Activated CD4-positive, alpha-beta memory T cell treated with anti-CD3 and anti-CD28 coated beads for 36 hours (primary cell): ENCODE measurements around the gene EMX2. TPM values are rescaled to one million over a fixed set of nuclear protein-coding genes. Genes with fewer than 3 reads are reported as not detected.

Experiments used
- CTCF ChIA-PET: fragments of 350-600 bp; sonication (Branson Sonifier 250); formaldehyde crosslinking; loops from one replicate; lab custom pipeline; 2021; ENCODE audit warnings: antibody characterized with exemption, inconsistent platforms; lab: Charles Lee
- POLR2A ChIA-PET: fragments of 350-600 bp; sonication (Branson Sonifier 250); formaldehyde crosslinking; loops from one replicate; lab custom pipeline; 2021; ENCODE audit warnings: antibody characterized with exemption; lab: Charles Lee
- DNase-seq: peaks from one replicate; pipeline ENCODE4 v3.0.0-alpha.2; 2020
- H3K27ac Mint-ChIP-seq: one replicate; pipeline ENCODE4 v1.8.0; 2021; ENCODE audit warnings: mixed read lengths
- H3K27me3 Mint-ChIP-seq: one replicate; pipeline ENCODE4 v1.8.0; 2021; ENCODE audit warnings: mixed read lengths
- H3K36me3 Mint-ChIP-seq: one replicate; pipeline ENCODE4 v1.8.0; 2021; ENCODE audit warnings: mixed read lengths
- H3K4me1 Mint-ChIP-seq: one replicate; pipeline ENCODE4 v1.8.0; 2021; ENCODE audit warnings: low read depth, mixed read lengths
- H3K4me3 Mint-ChIP-seq: one replicate; pipeline ENCODE4 v1.8.0; 2021; ENCODE audit warnings: mild to moderate bottlenecking, mixed read lengths
- H3K9me3 Mint-ChIP-seq: one replicate; pipeline ENCODE4 v1.8.0; 2021; ENCODE audit warnings: mixed read lengths
- intact Hi-C: fragments of 100-400 bp; cut with micrococcal nuclease; formaldehyde crosslinking; loops from one replicate; pipeline ENCODE4 v1.15.1; 2023
- total RNA-seq, 2 experiments: library from RNA; stranded (reverse); gene quantifications; one replicate each; pipeline ENCODE4 v1.2.3, GENCODE V29; 2021

Gene EMX2
- total RNA-seq, 2 experiments from 2014 or later: not detected

DNA sequence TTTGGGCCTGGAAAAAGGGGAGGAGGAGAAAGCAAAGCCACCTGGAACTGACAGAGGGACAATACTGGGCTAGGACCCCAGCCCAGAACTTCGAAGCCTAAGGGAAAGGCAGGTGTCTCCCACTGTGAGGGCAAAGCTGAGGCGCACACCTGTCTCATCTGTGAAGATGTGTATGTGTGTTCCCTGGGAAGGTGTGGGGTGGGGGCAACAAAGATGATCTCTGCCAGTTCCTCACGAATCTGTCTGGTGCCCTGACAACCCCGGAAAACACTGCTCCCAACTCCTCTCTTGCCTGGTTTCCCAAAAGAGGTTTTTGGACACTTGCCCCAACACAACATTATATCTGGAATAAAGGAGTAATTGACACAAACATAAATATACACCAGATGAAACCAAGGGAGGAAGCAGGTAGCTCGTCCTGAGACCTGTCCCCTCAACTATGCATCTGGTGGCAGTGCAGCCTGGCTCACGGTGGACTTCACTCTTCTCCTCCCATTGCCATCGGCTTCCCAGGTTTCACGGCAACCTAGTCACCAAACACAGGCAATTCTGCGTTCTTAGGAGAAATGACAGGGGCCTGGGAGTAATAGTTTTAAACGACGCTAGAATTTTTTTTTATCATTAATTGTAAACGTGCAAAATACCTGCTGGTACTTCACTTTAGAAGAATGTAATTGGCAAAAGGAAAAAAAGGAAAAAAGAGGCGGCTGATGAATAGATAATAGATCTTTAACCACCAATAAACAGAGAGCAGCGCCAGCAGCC lies 1.7 kb upstream of the EMX2 start:
- H3K9me3 Mint-ChIP-seq: no peaks in the 10 kb centered on the region
- ChIA-PET CTCF (no interaction called here), POLR2A (no interaction called here)
- intact Hi-C loops: no loop called here
- DNase-seq: no peak
- H3K4me3 Mint-ChIP-seq: peak overlapping the region; percentile 16
- no peak overlapping the region for H3K27ac Mint-ChIP-seq
- H3K36me3 Mint-ChIP-seq: no peaks in the 10 kb centered on the region
- peaks cover 69% of the 10 kb centered on the region for H3K27me3 Mint-ChIP-seq
- H3K4me1 Mint-ChIP-seq: peaks cover 29% of the 10 kb centered on the region

DNA sequence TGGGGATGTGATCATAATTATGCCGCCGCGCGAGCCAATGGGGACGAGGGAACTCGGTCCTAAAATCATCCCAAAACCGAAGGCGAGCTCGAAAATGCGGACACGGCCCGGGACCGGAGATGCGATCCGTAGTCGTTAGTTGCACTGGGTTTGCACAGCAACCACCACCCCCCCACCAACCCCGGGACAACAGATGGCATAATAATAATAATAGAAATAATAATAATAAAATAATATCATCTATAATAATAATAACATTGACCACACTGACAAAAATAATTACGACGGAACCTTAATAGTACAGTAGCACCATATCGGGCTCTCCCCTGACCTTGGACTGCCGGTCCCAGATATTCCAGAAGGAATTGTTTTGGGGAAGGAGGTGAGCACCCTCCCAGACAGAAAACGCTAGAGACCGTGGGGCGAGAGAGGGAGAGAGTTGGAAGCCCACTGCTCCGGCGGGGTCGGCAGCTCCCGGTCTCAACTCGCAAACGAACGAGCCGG lies 1.1 kb upstream of the EMX2 start:
- CTCF ChIA-PET: no interaction called here
- DNase-seq: no peak
- Mint-ChIP-seq H3K36me3 (no peaks in the 10 kb centered on the region), H3K4me1 (peaks cover 34% of the 10 kb centered on the region), H3K4me3 (peak overlapping the region; percentile 16), H3K27ac (no peak overlapping the region), H3K9me3 (no peaks in the 10 kb centered on the region), H3K27me3 (peaks cover 68% of the 10 kb centered on the region)
- POLR2A ChIA-PET: no interaction called here
- intact Hi-C loops: no loop called here

DNA sequence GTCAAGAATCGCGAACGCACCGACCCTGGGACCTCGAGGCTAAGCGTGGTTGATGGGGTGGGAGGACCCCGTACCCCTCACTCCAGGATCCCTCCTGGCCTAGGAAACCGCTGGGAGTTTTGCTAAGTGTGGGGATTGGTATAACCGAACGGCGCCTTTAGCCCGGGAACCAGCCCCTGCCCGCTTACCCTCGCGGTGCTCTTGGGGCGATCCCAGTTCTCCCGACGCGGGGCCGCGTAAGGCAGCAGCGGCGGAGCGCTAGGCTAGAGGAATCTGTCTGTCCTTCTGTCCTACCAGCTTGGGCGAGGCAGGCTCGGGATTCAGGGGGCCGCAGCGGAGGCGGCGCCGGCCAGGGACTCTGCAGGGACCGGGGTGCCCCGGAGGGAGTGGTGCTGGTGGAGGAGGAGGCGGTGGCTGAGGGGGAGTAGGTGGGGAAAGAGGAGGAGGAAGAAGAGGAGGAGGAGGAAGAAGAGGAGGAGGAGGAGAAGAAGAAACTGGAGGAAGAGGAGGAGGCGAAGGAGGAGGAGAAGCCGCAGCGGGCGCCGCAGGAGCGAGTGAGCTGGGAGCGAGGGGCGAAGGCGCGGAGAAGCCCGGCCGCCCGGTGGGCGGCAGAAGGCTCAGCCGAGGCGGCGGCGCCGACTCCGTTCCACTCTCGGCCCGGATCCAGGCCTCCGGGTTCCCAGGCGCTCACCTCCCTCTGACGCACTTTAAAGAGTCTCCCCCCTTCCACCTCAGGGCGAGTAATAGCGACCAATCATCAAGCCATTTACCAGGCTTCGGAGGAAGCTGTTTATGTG lies 439 bp upstream of the EMX2 start:
- peaks cover 31% of the 10 kb centered on the region for H3K4me1 Mint-ChIP-seq
- peaks cover 70% of the 10 kb centered on the region for H3K27me3 Mint-ChIP-seq
- no peaks in the 10 kb centered on the region for H3K9me3 Mint-ChIP-seq
- peak; percentile 27 for DNase-seq
- intact Hi-C loops: no loop called here
- CTCF ChIA-PET: interaction anchor here (0.8 kb wide), 1 partner anchor 9 kb away, joined by 3 read pairs; no protein-coding TSS in a partner anchor
- H3K4me3 Mint-ChIP-seq: peak overlapping the region; percentile 36
- peak overlapping the region; percentile 24 for H3K27ac Mint-ChIP-seq
- no peaks in the 10 kb centered on the region for H3K36me3 Mint-ChIP-seq
- POLR2A ChIA-PET: no interaction called here

DNA sequence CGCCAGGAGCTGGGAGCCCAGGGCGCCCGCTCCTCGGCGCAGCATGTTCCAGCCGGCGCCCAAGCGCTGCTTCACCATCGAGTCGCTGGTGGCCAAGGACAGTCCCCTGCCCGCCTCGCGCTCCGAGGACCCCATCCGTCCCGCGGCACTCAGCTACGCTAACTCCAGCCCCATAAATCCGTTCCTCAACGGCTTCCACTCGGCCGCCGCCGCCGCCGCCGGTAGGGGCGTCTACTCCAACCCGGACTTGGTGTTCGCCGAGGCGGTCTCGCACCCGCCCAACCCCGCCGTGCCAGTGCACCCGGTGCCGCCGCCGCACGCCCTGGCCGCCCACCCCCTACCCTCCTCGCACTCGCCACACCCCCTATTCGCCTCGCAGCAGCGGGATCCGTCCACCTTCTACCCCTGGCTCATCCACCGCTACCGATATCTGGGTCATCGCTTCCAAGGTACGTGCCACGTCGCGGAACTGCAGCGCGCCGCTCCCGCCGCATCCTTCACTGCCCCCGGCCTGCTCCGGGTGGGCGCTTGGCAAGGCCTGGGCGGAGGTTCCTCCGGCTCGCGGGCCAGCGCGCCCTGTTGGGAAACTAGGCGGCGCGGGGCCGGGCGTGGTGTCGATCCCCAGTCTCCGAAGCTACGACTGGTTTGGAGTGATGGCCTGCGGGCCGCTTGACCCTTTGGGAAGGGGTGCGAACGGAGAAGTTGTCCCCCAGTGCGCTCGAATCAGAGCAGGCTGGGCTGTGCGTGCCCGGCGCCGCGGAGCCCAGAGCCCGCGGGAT lies 868 bp downstream of the EMX2 start:
- intact Hi-C loops: no loop called here

DNA sequence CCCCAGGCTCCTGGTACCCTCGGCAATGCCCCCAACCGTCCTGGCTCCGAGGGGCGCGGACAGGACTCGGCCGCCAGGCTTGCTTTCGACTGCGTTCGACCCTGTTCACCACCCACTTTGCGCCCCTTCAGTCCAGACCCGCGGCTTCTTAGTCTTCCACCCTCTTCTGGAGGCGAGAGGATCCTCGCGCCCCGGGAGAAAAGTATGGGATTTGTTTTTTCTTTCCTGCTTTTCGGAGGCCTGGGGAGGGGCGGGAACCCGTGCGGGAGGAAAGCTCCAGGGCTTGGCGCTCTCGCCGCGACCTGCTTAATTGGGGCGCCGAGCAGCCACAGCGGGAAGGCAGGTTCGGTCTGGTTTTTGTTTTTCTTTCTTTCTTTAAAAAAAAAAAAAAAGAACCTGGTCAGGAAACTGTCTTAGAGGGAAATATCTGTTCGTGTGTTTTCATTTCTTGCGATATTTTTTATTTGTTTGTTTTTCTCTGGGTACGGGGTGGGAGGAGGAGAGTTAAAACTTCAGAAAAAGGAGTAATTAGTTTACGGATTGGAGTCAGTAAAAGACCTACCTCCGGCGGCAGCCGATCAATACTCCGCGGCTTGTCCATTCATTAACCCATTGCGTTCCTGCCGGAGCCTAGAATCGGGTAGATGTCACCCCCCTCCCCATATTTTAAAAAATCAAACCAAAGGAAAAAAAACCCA lies 1.6 kb downstream of the EMX2 start:
- CTCF ChIA-PET: no interaction called here
- H3K4me3 Mint-ChIP-seq: peak overlapping the region; percentile 60
- DNase-seq: no peak
- H3K36me3 Mint-ChIP-seq: no peaks in the 10 kb centered on the region
- intact Hi-C loops: no loop called here
- no peaks in the 10 kb centered on the region for H3K9me3 Mint-ChIP-seq
- peak overlapping the region; percentile 18 for H3K27ac Mint-ChIP-seq
- POLR2A ChIA-PET: no interaction called here
- peaks cover 37% of the 10 kb centered on the region for H3K4me1 Mint-ChIP-seq
- H3K27me3 Mint-ChIP-seq: peaks cover 76% of the 10 kb centered on the region

More for the DNA sequence above, 868 bp downstream of the EMX2 start:
- peak; percentile 45 for DNase-seq
- H3K27ac Mint-ChIP-seq: peak overlapping the region; percentile 18
- no peak overlapping the region for H3K4me3 Mint-ChIP-seq
- POLR2A ChIA-PET: no interaction called here
- CTCF ChIA-PET: no interaction called here
- H3K36me3 Mint-ChIP-seq: no peaks in the 10 kb centered on the region
- no peaks in the 10 kb centered on the region for H3K9me3 Mint-ChIP-seq
- peaks cover 76% of the 10 kb centered on the region for H3K27me3 Mint-ChIP-seq
- peaks cover 36% of the 10 kb centered on the region for H3K4me1 Mint-ChIP-seq

DNA sequence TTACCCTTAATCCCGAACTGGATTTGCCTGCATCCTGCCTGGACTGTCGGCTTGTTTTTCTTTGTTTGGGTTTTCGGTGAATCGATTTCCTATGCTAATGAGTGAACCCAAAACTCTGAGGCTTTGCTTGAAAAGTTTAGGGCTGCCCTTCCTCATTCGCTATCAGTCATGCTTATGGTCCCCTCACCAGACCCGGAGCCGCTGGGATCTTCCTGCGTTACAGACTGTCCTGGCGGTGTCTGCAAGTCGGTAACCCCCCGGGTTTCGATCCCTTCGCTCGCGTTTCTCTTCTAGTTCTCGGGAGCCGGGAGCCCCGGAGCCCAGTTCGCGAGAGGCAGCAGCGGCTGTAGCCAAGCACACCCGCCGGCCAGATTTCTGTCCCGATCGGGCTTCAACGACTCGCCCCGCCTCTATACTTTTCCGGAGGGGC lies 2.2 kb downstream of the EMX2 start:
- H3K4me1 Mint-ChIP-seq: peaks cover 37% of the 10 kb centered on the region
- CTCF ChIA-PET: no interaction called here
- intact Hi-C loops: no loop called here
- no peak for DNase-seq
- POLR2A ChIA-PET: no interaction called here
- no peaks in the 10 kb centered on the region for H3K9me3 Mint-ChIP-seq
- no peak overlapping the region for H3K27ac Mint-ChIP-seq
- no peaks in the 10 kb centered on the region for H3K36me3 Mint-ChIP-seq
- peak overlapping the region; percentile 60 for H3K4me3 Mint-ChIP-seq
- peaks cover 76% of the 10 kb centered on the region for H3K27me3 Mint-ChIP-seq

DNA sequence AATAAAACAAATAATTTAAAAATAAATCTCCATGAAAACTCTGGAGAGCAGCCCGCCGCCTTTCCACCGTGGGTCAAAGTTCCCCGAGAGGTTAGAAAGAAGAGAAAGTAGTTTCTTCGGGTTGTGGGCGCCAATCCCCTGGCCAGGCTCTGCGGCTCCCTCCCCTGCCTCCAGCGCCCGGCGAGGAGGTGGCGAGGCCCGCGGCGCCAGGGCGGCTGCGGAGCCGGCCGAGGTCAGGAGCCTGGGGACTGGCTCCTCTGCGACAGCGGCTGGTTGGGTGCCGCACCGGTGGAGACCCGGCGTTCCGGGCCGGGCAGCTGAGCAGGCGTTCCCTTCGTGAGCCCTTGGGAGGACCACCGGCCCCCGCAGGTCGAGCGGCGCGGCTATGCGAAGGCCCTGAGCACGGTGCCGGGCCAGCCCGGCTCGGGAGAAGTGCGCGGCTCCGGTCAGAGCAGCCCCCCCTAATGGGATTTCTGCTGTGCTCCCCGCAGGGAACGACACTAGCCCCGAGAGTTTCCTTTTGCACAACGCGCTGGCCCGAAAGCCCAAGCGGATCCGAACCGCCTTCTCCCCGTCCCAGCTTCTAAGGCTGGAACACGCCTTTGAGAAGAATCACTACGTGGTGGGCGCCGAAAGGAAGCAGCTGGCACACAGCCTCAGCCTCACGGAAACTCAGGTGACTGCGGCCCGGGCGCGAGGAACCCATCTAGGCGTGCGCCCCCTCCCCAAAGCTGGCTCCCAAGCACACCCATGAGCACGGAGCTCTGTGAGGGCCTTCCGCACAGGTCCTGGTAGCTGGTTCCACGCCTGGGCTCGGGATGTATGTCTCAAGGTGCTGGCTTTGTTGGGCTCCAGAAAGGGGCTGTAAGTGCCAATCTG lies 2.8 kb downstream of the EMX2 start:
- H3K27me3 Mint-ChIP-seq: peaks cover 78% of the 10 kb centered on the region
- no peak overlapping the region for H3K27ac Mint-ChIP-seq
- intact Hi-C loops: loop anchor here (2.0 kb wide), 2 partner anchors 13 to 407 kb away; partner anchors contain the start of gene VAX1
- no peaks in the 10 kb centered on the region for H3K9me3 Mint-ChIP-seq
- H3K4me1 Mint-ChIP-seq: peaks cover 37% of the 10 kb centered on the region
- POLR2A ChIA-PET: no interaction called here
- no peak for DNase-seq
- CTCF ChIA-PET: no interaction called here
- no peaks in the 10 kb centered on the region for H3K36me3 Mint-ChIP-seq
- no peak overlapping the region for H3K4me3 Mint-ChIP-seq

DNA sequence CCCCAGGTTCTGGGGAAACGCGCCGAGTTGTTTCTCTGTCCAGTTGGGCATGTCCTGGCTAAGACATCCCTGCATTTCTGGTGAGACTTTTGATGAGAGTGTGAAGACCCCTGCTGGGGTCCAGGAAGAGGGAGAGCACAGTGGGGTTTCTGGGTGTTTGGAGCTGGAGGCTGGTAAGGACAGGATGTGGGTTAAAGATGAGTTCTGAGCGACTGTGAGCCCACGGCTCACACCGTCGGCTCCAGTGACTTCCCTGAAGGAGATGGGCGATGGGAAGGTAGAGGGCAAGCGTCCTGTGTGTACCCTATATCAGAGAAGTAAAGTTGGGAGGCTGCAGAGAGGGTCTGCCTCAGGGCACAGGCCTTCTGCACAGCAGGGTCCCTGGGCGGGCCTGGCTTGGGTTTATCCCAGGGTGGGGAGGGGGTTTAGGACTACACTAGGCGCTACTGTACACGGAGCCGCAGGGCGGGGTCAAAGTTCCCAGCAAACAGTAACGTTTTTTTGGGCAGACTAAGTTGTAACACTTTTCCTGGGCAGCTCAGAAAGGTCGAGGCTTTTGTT lies 3.6 kb downstream of the EMX2 start:
- CTCF ChIA-PET: no interaction called here
- H3K4me1 Mint-ChIP-seq: peaks cover 36% of the 10 kb centered on the region
- POLR2A ChIA-PET: no interaction called here
- no peaks in the 10 kb centered on the region for H3K9me3 Mint-ChIP-seq
- no peaks in the 10 kb centered on the region for H3K36me3 Mint-ChIP-seq
- no peak for DNase-seq
- H3K27ac Mint-ChIP-seq: no peak overlapping the region
- intact Hi-C loops: loop anchor here (2.0 kb wide), 2 partner anchors 13 to 407 kb away; partner anchors contain the start of gene VAX1
- H3K4me3 Mint-ChIP-seq: no peak overlapping the region
- peaks cover 78% of the 10 kb centered on the region for H3K27me3 Mint-ChIP-seq

DNA sequence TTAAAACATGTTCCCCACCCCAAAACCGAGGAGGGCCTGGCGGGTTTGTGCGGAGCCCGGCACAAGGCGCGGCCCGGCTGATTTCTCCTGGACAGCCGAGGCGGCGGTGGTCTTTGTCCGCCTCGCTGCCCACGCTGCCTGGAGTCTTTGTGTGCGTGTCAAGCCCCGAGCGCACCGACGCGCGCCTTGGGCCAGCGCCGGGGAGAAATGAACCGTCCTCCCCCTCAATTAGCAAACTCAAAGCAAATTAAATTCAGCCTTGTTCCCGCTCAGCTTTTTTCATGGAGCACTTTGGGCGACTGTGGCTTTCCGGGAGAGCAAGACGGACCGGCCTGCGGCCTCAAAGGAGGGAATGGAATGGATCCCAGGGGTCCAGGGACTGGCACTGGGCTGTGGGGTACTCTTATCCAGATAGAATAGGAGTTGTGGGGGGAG lies 4.1 kb downstream of the EMX2 start:
- H3K4me1 Mint-ChIP-seq: peaks cover 32% of the 10 kb centered on the region
- intact Hi-C loops: loop anchor here (2.0 kb wide), 2 partner anchors 14 to 408 kb away; partner anchors contain the start of gene VAX1
- H3K4me3 Mint-ChIP-seq: no peak overlapping the region
- peaks cover 78% of the 10 kb centered on the region for H3K27me3 Mint-ChIP-seq
- DNase-seq: no peak
- ChIA-PET POLR2A (no interaction called here), CTCF (no interaction called here)
- H3K27ac Mint-ChIP-seq: no peak overlapping the region
- no peaks in the 10 kb centered on the region for H3K36me3 Mint-ChIP-seq
- H3K9me3 Mint-ChIP-seq: no peaks in the 10 kb centered on the region

DNA sequence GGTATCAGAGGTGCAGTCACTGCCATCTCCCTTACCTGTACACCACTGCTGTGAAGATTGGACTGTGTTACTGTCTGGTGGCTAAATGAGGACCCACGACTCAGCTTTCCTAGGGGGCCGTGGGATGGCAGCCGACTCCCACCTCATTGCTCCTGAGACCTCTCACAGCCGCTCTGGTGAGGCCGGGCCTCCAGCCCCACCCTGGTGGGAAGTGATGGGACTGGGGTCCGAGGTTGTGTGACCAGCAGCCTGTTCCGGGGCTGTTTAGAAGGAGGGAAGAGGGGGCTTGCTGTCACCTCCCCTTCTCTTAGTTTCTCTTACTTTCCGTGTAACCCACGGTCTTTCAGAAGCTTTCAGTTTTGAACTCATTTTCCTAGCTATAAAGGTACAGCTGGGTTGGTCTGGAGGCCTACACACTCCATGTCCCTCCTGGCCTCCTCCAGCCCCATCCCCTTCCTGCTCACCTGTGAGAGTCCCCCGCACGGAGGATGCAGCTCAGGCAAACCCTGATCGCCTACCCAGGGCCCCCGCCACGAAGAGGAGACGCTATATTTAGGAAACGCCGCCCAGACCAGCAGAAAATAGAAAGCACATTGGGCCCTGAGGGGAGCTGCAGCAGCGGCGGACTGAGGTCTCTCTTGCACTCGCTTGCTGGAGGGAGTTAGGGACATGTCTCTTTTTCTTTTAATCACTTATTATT lies 4.6 kb downstream of the EMX2 start:
- ChIA-PET CTCF (no interaction called here), POLR2A (no interaction called here)
- DNase-seq: no peak
- Mint-ChIP-seq H3K4me3 (no peak overlapping the region), H3K9me3 (no peaks in the 10 kb centered on the region), H3K27ac (no peak overlapping the region), H3K4me1 (peaks cover 31% of the 10 kb centered on the region), H3K36me3 (no peaks in the 10 kb centered on the region), H3K27me3 (peaks cover 78% of the 10 kb centered on the region)
- intact Hi-C loops: loop anchor here (2.0 kb wide), 2 partner anchors 14 to 408 kb away; partner anchors contain the start of gene VAX1
